Activated CD4-positive, alpha-beta T cell treated with anti-CD3 and anti-CD28 coated beads, Interleukin-2, Interleukin-4, amounts not matched to agents 100 ng/mL and 50 ng/mL, durations not matched to agents 16 hours and 8 hours (primary cell): ENCODE results near the gene NECTIN1.

Source experiments
- DNase-seq: peaks from one replicate; pipeline ENCODE4 v3.0.0-alpha.2; 2020; ENCODE audit warnings: low spot score

Gene NECTIN1

DNA sequence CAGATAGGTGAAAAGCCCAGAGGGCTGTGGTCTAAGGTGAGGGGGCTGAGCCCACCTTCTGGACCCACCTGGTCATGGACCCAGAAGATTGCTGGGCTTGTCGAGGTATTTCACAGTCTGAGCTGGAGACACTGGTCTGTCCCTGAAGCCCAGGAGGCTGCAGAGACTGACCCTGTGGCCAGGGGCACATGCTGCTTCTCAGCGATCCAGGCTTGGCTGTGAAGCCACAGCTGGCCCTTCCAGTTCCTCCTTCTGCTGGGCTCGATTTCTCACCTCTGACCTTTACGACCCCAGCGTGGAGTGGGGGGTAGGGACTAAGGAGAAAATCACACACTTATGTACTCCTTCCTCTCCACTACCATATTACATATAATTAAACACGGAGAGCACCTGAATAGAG, 88.5 kb downstream of the NECTIN1 start:
- no peak for DNase-seq

DNA sequence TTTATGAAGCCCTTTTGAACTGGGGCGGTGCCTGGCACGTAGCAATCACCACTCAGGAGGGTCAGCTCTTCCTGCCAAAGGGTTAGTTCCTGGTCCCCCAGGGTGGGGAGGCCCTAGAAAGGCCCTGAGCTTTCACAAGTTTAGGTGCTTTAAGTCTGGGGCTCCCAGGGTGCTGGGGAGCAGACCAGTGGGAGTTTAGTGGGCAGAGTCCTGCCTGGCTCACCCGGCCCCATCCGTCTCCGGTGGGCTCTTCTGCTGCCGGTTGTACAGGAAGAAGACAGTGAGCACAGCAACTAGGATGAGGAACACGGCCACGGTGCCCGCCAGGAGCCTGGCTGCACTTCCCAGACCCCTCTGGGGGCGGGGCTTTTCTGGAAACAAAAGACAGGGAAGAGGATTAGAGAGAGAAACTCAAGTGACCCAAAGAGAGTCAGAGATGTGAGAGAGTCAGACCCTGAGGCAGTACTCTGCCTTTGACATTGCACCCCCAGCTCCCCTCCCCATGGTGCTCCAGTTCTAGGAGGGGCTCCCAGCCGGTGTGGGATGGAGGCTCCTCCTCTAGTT, 89.3 kb downstream of the NECTIN1 start:
- DNase-seq, result no peak

DNA sequence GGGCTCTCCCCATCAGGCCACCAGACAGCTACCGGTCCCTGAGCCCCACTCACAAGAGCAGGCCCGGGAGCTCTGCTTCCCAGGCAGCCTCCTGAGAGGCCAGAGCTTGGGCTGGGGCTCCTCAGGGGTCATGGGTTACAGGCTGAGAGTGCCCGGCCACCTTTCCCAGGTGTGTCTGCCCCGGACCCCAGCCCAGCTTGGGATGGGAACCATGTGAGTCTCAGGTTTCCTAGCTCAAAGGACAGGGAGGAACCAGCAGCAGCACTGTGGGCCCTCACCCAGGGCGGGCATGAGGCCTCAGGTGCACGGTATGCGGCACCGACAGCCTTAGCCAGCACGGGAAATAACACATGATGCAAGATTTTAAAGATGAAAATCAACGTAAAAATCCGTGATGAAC, 90.1 kb downstream of the NECTIN1 start:
- no peak for DNase-seq

DNA sequence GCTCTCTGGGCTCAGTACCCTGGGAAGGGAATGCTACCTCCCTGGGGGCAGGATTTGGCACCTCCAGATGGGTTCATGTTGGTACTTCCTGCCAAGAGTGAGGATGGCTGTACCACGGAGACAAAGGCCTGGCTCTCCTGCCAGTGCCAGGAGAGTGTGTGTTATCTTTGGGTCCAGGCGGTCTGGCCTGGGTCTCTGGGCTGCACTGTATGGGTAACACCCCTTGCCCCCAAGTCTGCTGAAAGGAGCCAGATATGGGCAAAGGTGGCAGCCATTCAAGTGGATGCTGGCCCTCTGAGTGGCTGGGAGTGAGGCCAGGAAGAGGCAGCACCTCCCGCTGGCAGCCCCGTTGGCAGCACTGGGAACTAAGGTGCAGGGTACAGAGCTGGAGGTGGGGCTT, 91.5 kb downstream of the NECTIN1 start:
- DNase-seq, result no peak

DNA sequence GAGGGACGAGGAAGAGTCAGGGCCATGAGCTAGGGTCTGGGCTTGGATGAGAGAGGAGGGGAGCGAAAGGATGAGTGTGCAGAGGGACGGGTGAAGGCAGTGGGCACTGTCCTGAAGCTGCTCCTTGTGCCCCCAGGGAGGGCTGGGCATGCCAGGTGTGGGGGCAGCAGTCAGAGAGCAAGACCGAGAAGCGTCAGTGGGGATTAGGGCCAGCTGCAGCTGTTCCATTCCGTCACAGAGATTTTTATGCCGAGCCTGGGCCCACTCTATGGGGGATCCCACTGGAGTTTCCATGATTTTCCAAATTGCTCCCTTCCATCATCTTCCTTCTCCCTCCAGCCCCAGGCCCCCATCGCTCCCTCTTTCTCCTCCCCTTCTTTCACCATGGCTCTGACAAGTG, 93.2 kb downstream of the NECTIN1 start:
- DNase-seq, result no peak

DNA sequence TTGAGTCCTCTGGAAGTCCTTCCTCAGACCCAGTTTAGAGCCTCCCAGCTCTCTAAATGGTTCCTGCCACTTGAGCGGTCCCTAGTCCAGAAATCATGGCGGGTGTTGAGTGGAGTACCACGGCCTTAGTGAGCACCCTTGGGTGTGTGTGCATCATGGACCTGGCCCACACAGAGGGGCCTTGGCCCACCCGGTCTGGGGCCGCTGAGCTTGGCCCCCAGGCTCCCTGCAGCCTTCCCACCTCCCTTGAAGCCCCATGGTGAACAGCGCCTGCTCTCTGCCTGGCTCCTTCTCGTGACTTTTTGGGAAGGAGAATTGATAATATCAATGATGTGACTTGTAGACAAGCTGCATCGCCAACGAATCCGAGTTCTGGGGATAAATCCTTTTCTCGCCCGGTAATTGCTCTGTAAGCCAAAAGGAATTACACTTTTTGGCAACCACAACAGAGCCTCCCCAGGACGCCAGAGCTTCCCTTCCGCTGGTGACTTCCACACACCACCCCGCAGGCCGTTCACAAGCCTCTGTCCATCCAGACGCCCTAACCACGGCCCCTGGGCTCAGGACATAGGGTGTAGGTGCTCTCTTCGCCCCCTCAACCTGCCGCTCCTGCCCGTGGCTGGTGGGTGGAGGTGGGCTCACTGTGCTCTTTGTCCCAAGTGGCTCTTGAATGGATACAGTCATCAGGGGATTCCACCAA, 93.8 kb downstream of the NECTIN1 start:
- no peak for DNase-seq

DNA sequence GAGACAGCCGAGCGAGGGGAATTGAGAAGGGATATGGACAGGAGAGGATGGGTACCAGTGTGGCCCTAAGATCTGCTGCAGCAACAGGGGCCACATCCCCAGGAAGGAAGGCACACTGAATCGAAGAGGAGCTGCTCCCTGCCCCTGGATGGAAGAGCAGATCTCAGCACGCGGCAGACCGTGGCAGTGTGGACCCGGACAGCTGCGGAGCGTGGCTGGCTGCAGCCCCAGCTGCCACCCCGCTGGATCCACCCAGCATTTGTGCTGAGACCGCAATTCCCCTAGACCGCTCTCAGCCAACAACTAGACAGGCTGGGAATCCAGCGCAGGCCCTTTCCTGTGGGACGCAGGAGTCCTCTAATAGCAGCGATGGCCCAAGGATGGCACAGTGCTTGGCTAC, 94.7 kb downstream of the NECTIN1 start:
- no peak for DNase-seq

DNA sequence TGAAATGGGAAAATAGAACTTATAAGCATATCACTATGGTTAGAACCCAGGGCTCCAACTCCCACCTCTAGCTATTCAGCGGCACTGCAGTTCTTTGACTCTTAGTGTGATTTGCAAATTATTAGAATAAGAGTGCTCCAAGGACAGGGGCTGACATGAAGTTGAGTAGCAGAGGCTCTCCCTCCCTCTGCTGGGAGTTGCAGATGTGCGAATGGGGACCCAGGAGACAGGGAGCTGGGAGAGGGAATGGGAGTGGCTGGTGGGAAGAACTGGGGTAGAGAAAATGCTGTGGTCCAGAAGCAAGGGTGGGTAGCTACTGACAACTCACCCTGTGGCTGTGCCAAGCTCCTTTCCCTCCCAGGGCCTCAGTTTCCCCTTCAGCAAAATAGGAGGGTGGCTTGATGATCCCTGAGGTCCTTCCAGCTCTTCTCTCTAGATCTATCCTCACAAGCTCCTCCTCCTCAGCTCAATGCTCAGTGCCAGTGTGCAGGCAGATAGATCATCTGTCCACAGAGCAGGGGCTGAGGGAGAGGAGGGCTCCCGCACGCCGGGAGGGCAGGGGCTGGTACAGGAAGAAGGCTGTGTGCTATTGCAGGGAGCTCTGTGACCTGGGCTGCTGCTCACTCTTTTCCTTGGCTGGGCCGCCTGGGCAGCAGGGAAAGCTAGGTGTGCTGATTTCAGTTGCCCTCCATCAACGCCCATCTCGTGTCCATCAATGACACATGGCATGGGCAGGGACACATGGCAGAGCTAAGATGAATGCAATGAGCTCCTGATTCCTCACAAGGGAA, 99.0 kb downstream of the NECTIN1 start:
- no peak for DNase-seq

DNA sequence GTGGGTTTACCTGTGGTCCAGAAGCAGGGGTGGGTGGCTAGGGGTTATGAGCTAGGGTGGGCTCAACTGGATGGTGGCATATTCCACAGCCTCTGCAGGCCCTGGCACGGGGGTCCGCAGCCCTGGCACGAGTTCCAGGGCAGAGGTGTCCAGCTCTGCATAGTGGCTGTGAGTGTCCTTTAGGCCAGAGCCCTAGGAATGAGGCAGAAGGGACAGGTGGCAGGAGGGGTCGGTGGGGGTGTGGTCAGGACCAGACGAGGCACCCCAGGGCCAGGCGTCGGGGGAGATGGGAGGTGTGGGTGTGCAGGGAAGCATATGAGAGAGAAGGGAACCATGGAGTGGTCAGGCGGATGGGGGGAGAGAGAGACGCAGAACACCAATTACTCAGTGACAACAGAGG, 99.9 kb downstream of the NECTIN1 start:
- no peak for DNase-seq

DNA sequence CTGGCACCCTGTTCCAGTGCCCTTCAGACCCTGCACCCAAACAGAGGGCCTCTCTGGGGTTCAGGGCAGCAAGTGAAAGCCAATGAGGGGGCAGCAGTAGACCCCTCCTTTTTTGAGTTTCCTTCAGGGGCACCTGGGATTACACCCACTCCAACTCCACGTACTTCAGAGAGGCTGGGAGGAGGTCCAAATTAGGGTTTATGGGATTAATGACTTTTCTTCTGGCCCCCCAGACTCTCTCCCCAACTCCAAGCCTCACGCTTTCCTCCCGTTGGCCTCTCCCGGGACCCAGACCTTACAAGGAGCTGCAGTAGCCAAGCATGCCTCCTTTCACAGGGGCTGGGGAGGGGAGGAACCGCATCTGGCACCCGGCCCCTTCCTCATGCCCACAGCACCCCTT, 101.7 kb downstream of the NECTIN1 start:
- no peak for DNase-seq

DNA sequence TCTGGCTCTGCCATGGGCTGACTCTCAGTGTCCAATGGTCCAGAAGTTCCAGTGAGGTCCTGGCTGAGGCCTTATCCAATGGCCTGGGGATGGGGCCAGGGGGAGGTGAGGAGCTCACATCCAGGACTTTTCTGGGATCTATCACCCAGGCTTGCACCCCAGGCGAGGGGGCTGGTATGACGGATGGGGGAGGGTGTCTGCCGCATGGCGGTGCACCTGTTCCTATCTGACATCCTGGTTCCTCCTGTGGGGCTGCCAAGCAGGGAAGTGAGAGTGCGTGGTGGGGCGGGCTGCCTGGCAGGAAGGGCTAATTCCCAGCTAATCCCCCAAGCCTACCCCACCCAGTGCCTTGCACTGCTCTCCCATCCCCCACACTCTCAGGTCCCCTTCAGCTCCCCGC, 102.1 kb downstream of the NECTIN1 start:
- DNase-seq, result no peak

DNA sequence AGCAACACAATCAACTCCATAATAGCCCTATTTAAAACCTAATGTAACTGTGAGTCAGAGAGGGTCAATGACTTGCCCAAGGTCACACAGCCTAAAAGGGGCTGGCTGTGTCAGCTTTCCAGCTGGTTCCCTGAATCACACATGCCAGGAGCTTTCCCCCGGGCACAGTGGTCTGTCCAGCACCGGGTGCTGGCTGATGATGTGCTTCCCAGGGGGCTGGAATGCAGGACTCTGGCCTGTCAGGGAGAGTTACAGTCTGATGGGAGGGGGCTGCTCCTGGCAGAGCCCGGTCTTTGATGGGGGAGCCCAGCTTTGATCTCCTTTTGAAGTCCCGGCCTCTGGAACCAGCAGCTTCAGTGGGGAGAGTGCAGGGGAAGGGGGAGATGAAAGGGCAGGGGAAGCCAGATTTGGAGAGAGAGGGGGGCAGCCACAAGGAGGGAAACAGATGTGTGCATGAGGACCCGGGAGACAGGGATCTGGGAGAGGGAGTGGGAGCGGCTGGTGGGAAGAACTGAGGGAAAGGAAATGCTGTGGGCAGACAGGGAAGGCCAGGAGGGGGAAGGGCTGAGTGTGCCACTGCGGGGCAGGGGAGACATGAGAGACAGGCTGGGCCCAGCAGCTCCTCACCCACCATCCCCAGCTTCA, 102.7 kb downstream of the NECTIN1 start:
- no peak for DNase-seq

DNA sequence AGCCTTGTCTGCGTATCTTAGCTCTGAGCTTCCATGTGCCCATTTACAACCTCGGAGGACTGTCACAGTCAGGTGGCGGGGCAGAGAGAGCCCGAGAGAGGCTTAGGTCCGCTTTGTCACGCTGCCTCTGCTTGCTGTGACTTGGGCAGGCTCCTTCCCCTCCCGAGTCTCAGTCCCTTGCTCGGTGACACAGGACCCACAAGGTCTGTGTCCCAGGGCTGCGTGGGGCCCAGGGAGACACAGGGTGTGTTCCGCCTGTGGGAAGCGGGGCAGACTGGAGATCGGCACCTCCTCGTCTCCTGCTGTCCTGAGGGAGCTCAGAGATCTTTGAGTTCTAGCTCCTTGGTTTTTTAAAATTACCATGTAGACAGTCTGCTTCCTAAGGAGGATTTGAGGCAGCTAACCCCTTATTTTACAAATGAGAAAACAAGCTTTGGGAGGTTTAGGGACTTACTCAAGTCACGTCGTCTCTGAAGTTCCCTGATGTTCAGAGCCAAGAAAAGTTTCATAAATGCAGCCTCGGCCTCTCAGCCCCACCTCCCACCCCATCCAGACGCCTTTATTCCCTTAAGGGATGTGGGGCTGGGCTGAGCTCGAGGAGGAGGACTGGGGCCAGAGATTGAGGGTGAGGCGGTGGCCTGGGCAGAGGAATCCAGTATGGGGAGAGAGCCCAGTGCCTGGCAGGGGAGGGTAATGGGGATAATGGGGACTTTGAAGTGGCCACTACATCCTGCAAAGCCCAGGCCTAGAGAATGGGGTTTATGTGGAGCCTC, 103.6 kb downstream of the NECTIN1 start:
- no peak for DNase-seq

DNA sequence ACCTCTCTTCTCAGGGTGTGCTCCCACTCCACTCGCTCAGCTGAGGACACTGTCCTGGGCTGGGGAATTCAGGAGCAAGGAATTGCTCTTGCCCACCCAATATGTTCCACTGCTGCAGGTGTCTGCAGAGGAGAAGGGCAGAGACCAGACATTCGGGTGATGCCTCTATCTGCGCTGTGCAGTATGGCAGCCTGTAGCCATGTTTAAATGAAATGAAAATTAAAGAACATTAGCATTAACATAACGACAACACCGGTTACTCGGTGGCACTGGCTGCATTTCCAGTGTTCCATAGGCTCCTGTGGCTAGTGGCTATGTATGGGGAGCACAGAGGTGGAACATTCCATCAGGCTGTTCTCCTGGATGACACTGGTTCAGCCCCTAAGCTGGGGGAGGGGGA, 104.4 kb downstream of the NECTIN1 start:
- DNase-seq, result no peak

DNA sequence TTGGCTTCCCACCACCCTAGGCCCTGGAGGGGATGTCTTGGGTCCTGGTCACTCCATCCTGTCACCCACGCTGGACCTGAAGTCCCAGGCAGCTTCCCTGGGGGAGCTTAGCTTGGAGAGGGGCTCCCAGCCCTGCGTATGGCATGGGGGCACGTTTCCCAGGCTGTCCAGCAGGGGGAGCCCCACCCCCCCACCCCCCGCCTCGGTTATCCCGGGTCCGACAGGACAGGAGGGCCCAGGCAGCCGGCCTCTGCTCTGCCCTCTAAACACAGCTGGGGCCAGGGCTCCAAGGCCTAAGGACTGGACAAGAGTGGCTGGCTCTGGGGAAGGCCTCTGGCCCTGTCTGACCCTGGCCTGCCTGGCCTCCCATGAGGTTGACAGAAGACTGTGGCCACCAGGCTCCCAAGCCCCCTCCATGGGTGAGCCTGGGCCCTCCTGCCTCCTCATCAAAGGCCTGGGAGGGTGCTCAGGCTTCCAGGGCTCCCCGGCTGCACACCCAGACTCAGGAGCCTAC, 104.8 kb downstream of the NECTIN1 start:
- no peak for DNase-seq

DNA sequence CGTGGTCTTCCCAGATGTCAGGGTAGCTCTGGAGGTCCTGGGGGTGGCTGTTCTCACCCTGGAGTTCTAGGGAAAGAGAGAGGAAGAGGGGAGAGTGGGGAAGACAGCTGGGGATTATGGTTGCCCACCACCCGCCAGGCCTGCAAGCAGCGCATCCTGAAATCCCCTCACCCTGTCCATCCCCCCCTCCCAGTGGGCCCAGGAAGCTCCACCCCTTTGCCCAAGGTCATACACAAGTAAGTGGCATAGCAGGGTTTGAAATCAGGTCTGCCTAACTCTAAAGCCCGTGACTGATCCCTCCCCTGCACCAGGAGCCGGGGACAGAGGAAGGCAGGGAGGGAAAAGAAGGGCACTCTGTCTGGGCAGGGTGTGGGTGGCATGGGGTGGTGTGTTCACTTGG, 105.3 kb downstream of the NECTIN1 start:
- DNase-seq, result no peak

DNA sequence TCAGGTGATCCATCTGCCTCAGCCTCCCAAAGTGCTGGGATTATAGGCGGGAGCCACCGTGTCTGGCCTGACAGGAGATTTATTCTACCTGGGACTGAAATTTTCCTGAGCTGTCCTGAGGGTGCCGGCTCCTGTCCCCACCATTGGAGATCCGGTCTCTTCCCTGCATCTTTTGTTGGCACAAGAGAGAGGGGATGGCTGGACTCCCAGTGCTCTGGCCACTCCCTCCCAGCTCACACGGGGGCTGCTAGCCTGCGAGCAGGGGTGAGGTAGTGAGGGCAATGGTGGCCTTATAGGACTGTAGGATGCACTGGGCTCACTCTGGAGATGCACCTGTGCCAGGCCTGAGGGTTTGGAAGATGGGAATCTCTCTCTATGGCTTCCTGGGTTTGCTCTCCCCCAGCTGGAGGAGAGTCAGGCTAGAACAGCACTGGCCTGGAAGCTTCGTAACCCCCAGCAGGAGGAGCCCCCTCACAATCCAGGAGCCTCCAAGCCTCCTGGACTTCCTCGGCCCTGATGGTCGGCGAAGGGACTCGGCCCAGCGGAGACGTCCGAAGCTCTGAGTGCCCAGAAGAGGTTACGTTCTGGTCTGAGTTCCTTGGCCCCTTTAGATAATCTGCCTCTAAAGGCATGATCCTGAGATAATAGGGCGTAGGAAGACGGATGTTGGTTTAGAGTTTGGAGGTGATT, 106.4 kb downstream of the NECTIN1 start:
- no peak for DNase-seq

DNA sequence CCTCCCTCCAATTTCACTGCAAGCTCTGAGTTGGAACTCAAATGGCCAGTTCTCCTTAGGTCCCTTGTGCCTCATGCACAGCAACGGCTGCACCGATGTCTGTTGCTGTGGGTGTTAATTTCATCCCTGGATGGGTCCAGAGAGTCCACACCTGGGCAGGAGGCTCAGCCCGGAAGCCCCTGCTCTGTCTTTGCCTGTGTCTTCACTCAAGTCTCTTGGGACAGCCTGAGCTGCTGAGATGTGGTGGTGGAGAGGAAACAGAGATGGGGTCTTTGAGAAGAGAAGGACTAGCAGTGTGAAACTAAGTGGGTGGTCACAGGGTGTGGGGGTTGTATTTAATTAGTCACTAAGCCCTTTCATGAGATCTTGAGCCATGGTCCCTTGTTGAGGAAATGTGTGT, 109.3 kb downstream of the NECTIN1 start:
- DNase-seq, result no peak

DNA sequence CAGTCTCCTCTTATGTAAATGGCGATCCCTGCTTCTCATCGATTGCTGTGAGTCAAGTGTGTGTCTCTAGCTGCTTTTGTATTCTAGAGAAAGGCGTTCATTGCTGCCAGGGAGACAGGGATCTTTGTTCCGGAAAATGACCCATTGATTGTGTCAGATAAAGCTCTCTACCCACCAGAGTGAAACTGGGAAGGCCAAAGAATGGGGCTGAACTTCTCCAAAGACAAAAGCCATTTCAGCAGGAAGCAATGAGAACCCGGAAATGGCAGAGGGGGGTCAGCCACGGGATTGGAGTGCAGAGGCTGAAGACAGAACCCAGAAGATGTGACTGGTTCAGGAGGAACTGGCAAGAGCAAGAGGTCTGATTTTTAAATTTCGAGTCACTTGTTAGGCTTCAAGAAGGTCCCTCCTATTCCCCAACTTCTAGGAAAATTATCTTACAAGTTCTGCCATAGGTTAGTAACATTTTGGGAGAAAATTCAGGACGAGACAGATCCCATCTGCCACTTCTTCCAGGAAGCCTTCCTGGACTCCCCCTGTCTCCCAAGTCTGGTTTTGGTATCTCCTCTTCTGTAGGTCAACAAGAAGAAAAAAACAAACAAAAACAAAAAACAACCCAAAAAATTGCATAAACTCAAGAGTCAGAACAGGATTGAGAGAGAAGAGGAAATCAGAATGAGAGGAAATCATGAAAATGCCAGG, 110.6 kb downstream of the NECTIN1 start:
- DNase-seq, result no peak

DNA sequence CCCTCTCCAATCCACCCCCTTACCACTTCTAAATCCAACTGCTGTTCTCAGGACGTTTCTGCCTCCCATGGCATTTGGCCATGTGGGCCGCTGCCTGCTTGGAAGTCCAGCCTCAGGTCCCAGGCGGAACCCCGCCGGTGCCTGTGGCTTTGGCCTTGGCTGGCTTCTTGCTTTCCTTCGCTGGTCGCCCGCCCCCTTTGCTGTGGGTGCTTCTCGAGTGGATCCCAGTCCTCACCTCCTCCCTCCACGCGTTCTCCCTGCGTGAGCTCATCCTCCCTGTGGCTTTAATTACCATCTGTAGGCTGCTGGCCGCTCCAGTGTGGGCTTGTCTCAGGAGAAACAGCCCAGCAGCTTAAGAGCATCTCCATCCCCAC, 111.7 kb downstream of the NECTIN1 start:
- DNase-seq, result no peak
